Lower leg skin (tissue), 3 donors: Measurements from ENCODE around the gene NT5DC3.

ENCODE experiments used
- POLR2A ChIP-seq, 2 donors: fragments of 450-650 bp; IDR thresholded peaks; one replicate each; pipeline ENCODE4 v1.6.1; 2016 to 2017; ENCODE audit warnings: antibody characterized with exemption in 2 of 2, mild to moderate bottlenecking in 1 of 2, moderate library complexity in 1 of 2
- TF ChIP-seq, protein P1 (sequence below), 3 donors: fragments of 450-650 bp; IDR thresholded peaks; one replicate each; pipeline ENCODE4 v1.5.1; 2016; ENCODE audit warnings: antibody characterized with exemption in 3 of 3, mild to moderate bottlenecking in 3 of 3, moderate library complexity in 2 of 3

GRCh38 chr12:103857164-103857563 is 16.1 kb upstream of the NT5DC3 start:
- TF ChIP-seq, protein P1, sequence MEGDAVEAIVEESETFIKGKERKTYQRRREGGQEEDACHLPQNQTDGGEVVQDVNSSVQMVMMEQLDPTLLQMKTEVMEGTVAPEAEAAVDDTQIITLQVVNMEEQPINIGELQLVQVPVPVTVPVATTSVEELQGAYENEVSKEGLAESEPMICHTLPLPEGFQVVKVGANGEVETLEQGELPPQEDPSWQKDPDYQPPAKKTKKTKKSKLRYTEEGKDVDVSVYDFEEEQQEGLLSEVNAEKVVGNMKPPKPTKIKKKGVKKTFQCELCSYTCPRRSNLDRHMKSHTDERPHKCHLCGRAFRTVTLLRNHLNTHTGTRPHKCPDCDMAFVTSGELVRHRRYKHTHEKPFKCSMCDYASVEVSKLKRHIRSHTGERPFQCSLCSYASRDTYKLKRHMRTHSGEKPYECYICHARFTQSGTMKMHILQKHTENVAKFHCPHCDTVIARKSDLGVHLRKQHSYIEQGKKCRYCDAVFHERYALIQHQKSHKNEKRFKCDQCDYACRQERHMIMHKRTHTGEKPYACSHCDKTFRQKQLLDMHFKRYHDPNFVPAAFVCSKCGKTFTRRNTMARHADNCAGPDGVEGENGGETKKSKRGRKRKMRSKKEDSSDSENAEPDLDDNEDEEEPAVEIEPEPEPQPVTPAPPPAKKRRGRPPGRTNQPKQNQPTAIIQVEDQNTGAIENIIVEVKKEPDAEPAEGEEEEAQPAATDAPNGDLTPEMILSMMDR (IDR thresholded peaks at IDR 0.05): no peak
- TF ChIP-seq POLR2A (IDR thresholded peaks at IDR 0.05): no peak
